ENCODE measurements around the gene DPYSL4.

- TF ChIP-seq CTCF (IDR thresholded peaks at IDR 0.05) (no peak), POLR2A (IDR thresholded peaks at IDR 0.05) (no peak)
These were observed 65.7 kb downstream of the DPYSL4 start for GRCh38 chr10:132252412-132252811.

Data from testis (tissue), 2 donors.